Mesothelial cell of epicardium (in vitro differentiated cells): ENCODE measurements around the gene CRADD. TPM values are rescaled to one million over a fixed set of nuclear protein-coding genes. Genes with fewer than 3 reads are reported as not detected.

ENCODE experiments used
- DNase-seq, 2 experiments: peaks; one replicate each; pipeline ENCODE4 v3.0.0; 2021; ENCODE audit warnings: low spot score in 2 of 2; ENCODE audit not compliant: unreplicated experiment in 2 of 2
- H3K27ac Mint-ChIP-seq: 2 replicates; pipeline ENCODE4 v1.8.0; 2021; ENCODE audit warnings: mixed read lengths
- H3K27me3 Mint-ChIP-seq: 2 replicates; pipeline ENCODE4 v1.8.0; 2021; ENCODE audit warnings: low read depth, mixed read lengths
- H3K36me3 Mint-ChIP-seq: 2 replicates; pipeline ENCODE4 v1.8.0; 2021; ENCODE audit warnings: mixed read lengths
- H3K4me1 Mint-ChIP-seq: 2 replicates; pipeline ENCODE4 v1.8.0; 2021; ENCODE audit warnings: mixed read lengths
- H3K4me3 Mint-ChIP-seq: 2 replicates; pipeline ENCODE4 v1.8.0; 2021; ENCODE audit warnings: mild to moderate bottlenecking, moderate library complexity, mixed read lengths
- H3K9me3 Mint-ChIP-seq: 2 replicates; pipeline ENCODE4 v1.8.0; 2021; ENCODE audit warnings: mixed read lengths
- total RNA-seq: library from RNA; stranded (reverse); gene quantifications from 3 replicates; pipeline ENCODE4 v1.2.1, GENCODE V29; 2021
- TF ChIP-seq, protein P1 (sequence below): fragments of 200-600 bp; sonication (generic); IDR thresholded peaks from one replicate; pipeline ENCODE4 v1.5.0; 2021; ENCODE audit warnings: antibody characterized with exemption; ENCODE audit not compliant: unreplicated experiment

The CRADD gene
- total RNA-seq, 1 donor from 2014 or later = 6.6 TPM

DNA sequence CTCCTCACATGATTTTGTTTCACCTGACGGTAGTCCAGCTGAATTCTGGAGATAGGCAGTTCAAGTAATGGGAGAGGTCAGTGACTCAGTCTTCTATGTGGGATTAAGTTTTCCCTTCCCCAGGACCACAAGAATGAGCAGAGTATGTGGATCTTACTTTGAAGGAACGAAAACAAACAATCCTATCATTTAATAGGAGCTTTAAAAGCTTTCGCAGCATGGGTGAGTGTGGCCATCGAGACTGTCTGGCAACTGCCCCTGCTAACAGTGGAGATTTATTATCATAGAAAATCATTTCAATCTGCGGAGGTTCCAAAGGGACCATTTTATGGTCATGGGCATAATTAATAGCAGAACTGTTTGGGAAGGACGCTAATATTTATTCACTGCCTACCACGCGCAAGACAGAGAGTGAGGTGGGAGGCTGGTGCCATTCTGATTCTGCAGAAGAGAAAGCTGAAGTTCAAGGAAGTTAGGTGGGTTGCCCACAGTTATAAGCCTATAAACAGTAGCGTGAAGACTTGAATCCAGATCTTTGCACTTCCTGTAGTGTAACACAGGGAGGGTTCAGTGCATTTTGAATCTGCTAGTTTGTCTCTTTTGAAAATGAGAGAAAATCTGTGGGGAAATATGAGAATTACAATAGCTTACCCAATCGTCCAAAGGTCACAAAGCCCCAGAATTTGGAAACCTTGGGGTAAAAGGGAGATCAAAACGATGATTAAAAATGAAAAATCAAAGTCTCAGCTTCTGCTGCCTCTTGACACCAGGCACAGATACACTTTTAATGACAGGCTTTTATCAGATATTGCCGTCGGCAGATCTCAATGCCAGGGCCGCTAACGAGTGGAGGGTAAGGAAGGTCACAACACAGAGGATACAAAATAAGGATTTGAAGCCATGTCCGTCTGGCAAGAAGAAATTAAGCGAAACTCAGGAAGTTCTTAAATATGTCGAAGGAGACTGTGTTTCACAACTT, 209.6 kb downstream of the CRADD start:
- Mint-ChIP-seq H3K4me3 (no peak overlapping the region), H3K9me3 (no peaks in the 10 kb centered on the region), H3K36me3 (no peaks in the 10 kb centered on the region), H3K4me1 (peaks cover 52% of the 10 kb centered on the region), H3K27me3 (no peaks in the 10 kb centered on the region), H3K27ac (peak overlapping the region; percentile 78)
- TF ChIP-seq, protein P1, sequence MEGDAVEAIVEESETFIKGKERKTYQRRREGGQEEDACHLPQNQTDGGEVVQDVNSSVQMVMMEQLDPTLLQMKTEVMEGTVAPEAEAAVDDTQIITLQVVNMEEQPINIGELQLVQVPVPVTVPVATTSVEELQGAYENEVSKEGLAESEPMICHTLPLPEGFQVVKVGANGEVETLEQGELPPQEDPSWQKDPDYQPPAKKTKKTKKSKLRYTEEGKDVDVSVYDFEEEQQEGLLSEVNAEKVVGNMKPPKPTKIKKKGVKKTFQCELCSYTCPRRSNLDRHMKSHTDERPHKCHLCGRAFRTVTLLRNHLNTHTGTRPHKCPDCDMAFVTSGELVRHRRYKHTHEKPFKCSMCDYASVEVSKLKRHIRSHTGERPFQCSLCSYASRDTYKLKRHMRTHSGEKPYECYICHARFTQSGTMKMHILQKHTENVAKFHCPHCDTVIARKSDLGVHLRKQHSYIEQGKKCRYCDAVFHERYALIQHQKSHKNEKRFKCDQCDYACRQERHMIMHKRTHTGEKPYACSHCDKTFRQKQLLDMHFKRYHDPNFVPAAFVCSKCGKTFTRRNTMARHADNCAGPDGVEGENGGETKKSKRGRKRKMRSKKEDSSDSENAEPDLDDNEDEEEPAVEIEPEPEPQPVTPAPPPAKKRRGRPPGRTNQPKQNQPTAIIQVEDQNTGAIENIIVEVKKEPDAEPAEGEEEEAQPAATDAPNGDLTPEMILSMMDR = no peak
- no peak for DNase-seq

DNA sequence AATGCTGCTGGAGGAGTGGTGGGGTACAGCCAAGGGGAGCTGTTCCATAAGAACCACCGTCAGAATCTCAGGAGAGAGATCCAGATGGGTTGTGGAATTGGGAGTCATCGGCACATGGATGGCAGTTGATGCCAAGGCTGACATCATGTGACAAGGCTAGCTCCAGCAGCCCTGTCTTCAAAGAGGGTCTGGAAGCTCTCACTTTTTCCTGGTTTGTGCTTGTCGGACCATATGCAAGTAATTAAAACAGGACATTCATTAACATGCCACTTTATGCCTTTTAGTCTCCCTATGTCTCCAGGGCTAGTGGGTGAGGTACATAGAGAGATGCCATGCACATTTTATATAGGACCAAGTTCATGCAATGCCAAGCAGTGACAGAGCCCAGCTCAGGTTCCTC, 211.8 kb downstream of the CRADD start:
- Mint-ChIP-seq H3K4me1 (peaks cover 54% of the 10 kb centered on the region), H3K36me3 (no peaks in the 10 kb centered on the region), H3K27ac (no peak overlapping the region), H3K9me3 (no peaks in the 10 kb centered on the region), H3K4me3 (no peak overlapping the region), H3K27me3 (no peaks in the 10 kb centered on the region)
- TF ChIP-seq, protein P1 = no peak
- DNase-seq = no peak

DNA sequence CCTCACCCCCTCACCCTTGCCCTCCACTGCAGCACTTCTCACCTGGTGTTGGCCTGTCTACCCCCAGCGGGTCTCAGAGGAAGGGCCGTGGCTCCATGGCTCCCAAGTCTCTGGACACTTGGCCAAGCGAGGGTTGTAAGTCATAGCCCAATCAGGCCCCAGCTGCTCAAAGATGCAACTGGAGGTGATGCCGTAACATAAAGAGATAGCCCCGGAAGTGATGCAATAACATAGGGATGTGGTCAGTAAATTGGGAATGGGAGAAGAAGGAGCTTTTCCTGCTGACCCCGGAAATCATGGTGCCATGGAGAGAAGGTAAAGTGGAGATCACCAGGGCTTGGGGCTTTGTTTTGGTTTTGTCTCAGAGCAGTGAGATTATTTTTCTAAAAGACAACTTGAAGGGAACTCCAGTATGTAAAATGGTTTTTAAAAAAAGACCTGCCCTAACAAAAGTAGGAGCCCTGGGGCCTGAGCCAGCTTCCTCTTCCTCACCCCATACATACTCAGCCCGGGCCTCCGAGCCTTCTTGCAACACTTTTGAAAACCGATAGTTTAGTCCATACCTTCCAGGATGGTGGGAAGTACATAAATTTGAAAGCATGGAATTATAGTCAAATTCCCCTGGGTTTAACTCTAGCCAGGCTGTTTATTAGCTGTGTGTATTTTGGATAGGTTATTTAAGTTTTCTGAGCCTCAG, 212.5 kb downstream of the CRADD start:
- peak overlapping the region; percentile 71 for H3K27ac Mint-ChIP-seq
- H3K36me3 Mint-ChIP-seq = no peaks in the 10 kb centered on the region
- H3K4me3 Mint-ChIP-seq = no peak overlapping the region
- no peak for DNase-seq
- TF ChIP-seq, protein P1 = no peak
- H3K27me3 Mint-ChIP-seq = no peaks in the 10 kb centered on the region
- H3K4me1 Mint-ChIP-seq = peaks cover 52% of the 10 kb centered on the region
- H3K9me3 Mint-ChIP-seq = no peaks in the 10 kb centered on the region

DNA sequence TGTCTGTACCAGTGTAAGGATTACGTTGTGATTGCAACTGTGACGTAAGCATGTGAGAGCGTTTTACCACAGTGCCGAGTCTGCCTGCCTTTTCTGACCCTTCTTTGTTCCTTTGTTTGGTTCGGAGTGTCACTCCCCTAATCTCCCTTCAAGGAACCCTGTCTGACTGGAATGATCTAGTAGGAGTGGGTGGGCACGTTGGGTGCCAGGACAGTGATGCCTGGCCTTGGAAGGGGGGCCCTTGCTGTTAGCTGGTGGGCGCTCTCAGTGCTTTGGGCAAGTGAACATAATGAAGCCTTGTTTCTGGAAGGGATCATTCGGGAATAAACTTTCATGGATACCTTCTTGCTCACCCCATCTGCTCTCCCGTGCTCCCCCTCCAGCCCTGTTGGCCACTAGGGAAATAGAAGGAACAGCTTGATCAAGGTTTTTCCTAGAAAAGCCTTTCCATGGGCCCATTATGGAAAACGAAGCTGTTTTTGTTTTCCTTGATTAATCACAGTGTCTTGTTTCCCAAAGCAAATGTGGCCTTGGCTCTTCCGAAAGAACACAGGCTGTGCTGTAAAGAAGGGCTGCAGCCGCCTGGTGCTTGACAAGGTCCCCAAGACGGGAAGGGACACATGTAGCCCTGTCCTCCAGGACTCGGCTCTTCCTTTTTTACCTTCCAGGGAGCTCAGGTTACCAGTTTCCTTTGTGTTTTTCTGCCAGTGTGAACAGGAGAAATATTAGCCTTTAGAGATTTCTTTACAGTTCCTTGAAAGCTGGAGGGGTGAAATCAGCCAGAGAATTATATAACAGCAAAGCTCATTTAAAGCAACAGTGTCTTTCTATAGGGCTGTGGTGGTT, 215.5 kb downstream of the CRADD start:
- TF ChIP-seq, protein P1 = no peak
- no peak for DNase-seq
- Mint-ChIP-seq H3K4me1 (peaks cover 40% of the 10 kb centered on the region), H3K27ac (peak overlapping the region; percentile 88), H3K4me3 (no peak overlapping the region), H3K36me3 (no peaks in the 10 kb centered on the region), H3K27me3 (no peaks in the 10 kb centered on the region), H3K9me3 (no peaks in the 10 kb centered on the region)

DNA sequence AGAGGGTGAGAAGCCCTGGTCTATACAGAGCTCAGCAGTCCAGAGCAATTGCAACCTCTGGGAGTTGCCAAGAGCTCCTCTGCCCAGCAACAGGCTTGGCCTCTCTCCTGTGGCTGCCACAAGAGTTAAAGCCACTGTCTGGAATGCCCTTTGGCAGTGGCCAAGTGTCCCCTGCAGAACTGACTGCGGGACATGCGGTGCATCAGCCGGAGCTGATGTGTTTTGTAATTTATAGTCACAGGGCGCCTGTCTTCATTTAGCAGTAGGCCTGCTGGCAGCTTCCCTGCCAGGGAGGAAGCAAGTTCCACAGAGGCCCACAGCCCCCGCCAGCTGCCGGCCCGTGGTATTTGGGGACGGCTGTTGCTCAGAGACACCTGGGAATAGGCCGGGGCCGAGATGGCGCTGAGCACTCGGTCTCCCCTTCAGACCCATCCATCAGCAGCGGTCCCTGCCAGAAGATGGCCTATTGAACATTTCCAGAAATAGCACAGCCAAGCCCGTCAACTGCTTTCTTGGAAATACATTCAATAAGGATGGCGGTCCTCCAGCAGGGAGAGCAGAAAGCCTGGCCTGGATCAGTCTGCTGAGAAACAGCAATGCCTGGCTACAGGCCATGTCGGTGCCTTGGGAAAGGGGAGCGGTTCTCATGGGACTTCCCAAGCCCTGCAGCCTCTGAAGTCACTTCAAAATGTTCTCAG, 217.4 kb downstream of the CRADD start:
- Mint-ChIP-seq H3K27ac (peak overlapping the region; percentile 74), H3K4me1 (peaks cover 43% of the 10 kb centered on the region), H3K4me3 (no peak overlapping the region), H3K9me3 (no peaks in the 10 kb centered on the region), H3K27me3 (no peaks in the 10 kb centered on the region), H3K36me3 (no peaks in the 10 kb centered on the region)
- TF ChIP-seq, protein P1 = no peak
- peak in 1 of 2 experiments; percentile 47 for DNase-seq
